ENCODE results near the gene PON3.

Gene PON3

GRCh38 chr7:95396136-95397032 lies at the start of gene PON3:
Gene PON3 (minus strand): TSS chr7:95396375. CDS start chr7:95396350, 25 bp downstream.
- no peak for DNase-seq

GRCh38 chr7:95444796-95445195 lies 48.6 kb upstream of the PON3 start:
- no peak for DNase-seq

GRCh38 chr7:95441042-95441823 lies 45.1 kb upstream of the PON3 start:
- no peak for DNase-seq

GRCh38 chr7:95440394-95441038 lies 44.3 kb upstream of the PON3 start:
- DNase-seq, result no peak

- no peak for DNase-seq
Observed at GRCh38 chr7:95436407-95436806, 40.2 kb upstream of the PON3 start.

- no peak for DNase-seq
Observed at GRCh38 chr7:95435422-95435780, 39.2 kb upstream of the PON3 start.

GRCh38 chr7:95434557-95435421 lies 38.6 kb upstream of the PON3 start, which contains the start of gene PON2:
Gene PON2 (minus strand): TSS chr7:95435028. CDS start chr7:95434951, 77 bp downstream.
- DNase-seq, result peak; percentile 64

GRCh38 chr7:95433952-95434556 lies 37.9 kb upstream of the PON3 start:
- no peak for DNase-seq

- no peak for DNase-seq
Observed at GRCh38 chr7:95433129-95433528, 37.0 kb upstream of the PON3 start.

- DNase-seq, result no peak
Observed at GRCh38 chr7:95432606-95433005, 36.4 kb upstream of the PON3 start.

- no peak for DNase-seq
Observed at GRCh38 chr7:95430864-95431263, 34.7 kb upstream of the PON3 start.

GRCh38 chr7:95429241-95429990 lies 33.2 kb upstream of the PON3 start:
- DNase-seq, result no peak

GRCh38 chr7:95427914-95428516 lies 31.8 kb upstream of the PON3 start:
- no peak for DNase-seq

- no peak for DNase-seq
Observed at GRCh38 chr7:95427166-95427565, 31.0 kb upstream of the PON3 start.

- DNase-seq, result no peak
Observed at GRCh38 chr7:95425694-95426093, 29.5 kb upstream of the PON3 start.

- no peak for DNase-seq
Observed at GRCh38 chr7:95424716-95425115, 28.5 kb upstream of the PON3 start.

- no peak for DNase-seq
Observed at GRCh38 chr7:95421847-95422444, 25.8 kb upstream of the PON3 start.

- DNase-seq, result peak; percentile 6
Observed at GRCh38 chr7:95421000-95421846, 25.0 kb upstream of the PON3 start.

GRCh38 chr7:95412075-95412474 lies 15.9 kb upstream of the PON3 start:
- DNase-seq, result no peak

Measured in NCI-H1105 (cell line).